ENCODE measurements around the gene CXorf66.

- TF ChIP-seq CTCF (IDR thresholded peaks at IDR 0.05) (no peak), EP300 (IDR thresholded peaks at IDR 0.05) (no peak)
Measured at GRCh38 chrX:139931646-139932072, 33.7 kb downstream of the CXorf66 start.
